ENCODE results near the gene IGSF23.

GRCh38 chr19:44587963-44588770 is 25.2 kb upstream of the IGSF23 start:
- no peak; the same call in 1 of the 2 replicates for TF ChIP-seq CTCF (IDR thresholded peaks at IDR 0.05)
- TF ChIP-seq ZFX (IDR thresholded peaks at IDR 0.05; ENCODE audit: borderline replicate concordance), result no peak
